ENCODE measurements around the gene PAQR3.
"Not testable (repeated sequence)": the region's sequence is repeated elsewhere in the genome, so short reads cannot be mapped to it uniquely, and the experiment has no call there.

PAQR3 gene

DNA sequence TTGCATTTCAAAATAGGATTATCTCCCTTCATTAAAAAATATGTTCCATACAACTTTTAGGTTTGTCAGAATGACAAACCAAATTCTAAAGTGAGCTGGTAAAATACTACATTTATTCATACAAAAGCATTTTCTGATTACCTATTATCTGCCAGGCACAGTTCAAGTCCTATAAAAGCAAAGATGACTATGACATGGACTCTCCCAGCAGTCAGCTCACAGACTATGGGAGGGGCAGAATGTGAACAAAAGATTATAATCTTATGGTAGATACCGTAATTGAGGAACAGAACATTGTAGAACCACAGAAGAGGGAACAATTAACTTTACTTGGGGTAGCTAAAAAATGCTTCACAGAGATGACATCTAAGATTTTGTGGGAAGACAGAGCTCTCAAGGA lies 12.4 kb downstream of the PAQR3 start:
- no peak for DNase-seq

- peak in 1 of 3 donors; percentile 20 for DNase-seq
Measured at GRCh38 chr4:78923464-78924312, 15.6 kb downstream of the PAQR3 start.

- no peak for DNase-seq
Measured at GRCh38 chr4:78922207-78922606, 17.0 kb downstream of the PAQR3 start.

DNA sequence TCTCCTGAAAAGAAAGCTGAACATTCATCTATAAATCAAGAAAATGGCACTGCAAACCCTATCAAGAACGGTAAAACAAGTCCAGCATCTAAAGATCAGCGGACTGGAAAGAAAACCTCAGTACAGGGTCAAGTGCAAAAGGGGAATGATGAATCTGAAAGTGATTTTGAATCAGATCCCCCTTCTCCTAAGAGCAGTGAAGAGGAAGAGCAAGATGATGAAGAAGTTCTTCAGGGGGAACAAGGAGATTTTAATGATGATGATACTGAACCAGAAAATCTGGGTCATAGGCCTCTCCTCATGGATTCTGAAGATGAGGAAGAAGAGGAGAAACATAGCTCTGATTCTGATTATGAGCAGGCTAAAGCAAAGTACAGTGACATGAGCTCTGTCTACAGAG lies 28.6 kb downstream of the PAQR3 start:
- no peak for DNase-seq

- DNase-seq: not testable (repeated sequence)
Measured at GRCh38 chr4:78908974-78909373, 30.3 kb downstream of the PAQR3 start.

- DNase-seq: no peak
Measured at GRCh38 chr4:78907638-78908037, 31.6 kb downstream of the PAQR3 start.

DNA sequence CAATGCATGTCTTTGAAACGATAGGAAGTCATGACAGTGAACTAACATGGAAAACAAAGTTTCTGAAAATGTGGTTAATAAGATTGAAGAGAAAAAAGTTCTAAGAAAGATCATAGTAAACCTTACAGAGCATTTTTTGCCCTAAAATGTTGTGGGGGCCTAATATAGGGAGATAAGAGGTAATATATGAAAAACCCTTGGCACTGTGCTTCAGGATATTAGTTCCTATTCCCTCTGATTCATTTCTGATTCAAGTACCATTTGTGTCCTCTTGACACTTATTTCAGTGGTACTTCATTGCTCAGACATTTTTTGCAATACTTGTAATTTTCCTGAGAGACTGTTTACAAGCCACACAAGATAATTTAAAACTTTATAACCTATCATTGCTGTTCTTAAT lies 35.1 kb downstream of the PAQR3 start:
- no peak for DNase-seq

DNA sequence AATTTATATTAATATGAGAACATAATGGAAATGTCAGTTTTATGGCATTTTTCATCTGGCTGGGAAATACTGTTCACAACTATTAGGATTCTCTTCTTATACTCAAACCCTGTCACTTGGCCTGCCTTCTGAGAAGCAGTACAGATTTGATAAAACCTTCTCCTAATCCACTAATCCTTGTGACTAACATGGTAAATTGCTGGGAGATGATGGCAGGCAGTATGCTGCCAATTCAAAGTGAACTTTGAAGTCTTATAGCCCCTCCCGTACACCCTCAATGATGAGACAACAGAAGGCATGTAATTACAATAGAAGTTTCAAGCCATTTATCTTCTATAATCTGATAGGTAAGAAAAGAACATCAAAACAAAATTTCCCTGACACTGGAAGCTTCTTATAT lies 36.9 kb downstream of the PAQR3 start:
- DNase-seq: no peak

- no peak for DNase-seq
Measured at GRCh38 chr4:78901882-78902281, 37.4 kb downstream of the PAQR3 start.

DNA sequence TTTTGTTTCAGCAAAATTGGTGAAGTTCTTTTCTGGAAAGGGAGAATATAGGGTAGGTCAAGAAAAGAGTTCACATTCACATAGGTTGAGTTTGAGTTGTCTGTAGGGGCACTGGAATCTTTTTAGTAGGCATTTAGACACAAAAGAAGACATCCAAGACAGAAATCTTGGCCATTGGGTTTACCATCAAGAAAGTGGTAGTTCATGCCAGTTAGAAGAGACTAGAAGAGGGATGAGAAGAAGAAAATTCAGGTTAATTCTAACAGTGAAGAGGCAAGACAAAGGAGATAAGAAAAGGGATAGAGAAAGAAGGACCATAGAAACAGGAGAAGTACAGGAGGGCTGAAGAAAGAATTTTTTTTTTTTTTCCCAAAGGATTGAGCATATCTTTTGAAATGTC lies 39.9 kb downstream of the PAQR3 start:
- no peak for DNase-seq

DNA sequence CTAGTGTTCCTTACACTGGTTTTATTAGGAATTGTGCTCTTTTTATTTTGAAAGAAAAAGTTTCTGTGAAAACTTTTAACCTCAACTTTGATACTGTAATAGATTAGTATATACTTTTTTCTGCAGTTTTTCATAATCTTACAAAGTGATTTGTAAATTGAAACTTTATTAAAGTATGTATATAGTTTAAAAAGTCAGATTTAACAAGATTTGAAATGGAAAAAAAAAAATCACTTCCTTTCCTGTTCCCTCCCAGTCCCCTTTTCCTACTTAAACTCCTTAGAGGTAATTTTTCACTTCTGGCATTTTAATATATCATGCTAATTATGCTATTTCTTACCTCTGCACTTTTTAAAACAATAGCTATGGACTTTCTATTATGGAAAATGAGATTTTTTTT lies 49.3 kb downstream of the PAQR3 start:
- no peak for DNase-seq

DNA sequence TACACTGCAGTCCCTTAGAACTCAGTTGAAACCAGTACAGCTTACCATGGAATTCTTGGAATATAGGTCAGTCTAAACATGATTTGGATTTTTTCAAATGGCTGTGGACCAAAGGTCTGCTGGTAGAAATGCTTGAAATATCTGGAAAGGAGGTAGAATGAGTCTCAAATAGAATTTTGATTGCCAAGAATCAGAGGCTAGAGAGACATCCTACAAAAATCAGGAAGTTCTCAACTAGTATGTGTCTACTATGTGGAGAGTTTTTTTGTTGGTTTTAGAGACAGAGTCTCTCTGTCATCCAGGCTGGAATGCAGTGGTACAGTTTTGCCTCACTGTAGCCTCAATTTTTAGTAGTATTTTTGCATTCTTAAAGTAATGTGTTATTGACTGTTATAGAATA lies 53.6 kb downstream of the PAQR3 start:
- DNase-seq: no peak

- DNase-seq: peak in 2 of 3 donors; percentile 5 to 27
Measured at GRCh38 chr4:78880874-78881492, 58.3 kb downstream of the PAQR3 start.

DNA sequence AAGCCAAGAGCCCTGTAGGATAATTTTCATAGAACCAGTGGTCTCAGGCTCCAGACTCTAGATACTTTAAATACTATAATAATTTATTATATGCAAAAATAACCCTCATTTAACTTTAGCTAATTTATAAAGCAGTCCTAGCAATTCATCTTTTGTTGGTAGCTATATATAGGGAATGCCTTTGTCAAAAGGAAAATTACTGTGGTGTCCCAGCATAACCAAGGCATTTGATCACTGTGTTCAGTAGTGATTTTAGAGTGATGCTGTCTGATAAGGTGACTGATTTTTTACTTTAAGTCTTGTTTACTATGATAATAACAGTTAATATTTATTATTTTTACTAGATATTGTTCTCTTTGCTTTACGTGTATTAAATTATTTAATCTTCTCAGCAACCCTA lies 61.2 kb downstream of the PAQR3 start:
- DNase-seq: no peak

DNA sequence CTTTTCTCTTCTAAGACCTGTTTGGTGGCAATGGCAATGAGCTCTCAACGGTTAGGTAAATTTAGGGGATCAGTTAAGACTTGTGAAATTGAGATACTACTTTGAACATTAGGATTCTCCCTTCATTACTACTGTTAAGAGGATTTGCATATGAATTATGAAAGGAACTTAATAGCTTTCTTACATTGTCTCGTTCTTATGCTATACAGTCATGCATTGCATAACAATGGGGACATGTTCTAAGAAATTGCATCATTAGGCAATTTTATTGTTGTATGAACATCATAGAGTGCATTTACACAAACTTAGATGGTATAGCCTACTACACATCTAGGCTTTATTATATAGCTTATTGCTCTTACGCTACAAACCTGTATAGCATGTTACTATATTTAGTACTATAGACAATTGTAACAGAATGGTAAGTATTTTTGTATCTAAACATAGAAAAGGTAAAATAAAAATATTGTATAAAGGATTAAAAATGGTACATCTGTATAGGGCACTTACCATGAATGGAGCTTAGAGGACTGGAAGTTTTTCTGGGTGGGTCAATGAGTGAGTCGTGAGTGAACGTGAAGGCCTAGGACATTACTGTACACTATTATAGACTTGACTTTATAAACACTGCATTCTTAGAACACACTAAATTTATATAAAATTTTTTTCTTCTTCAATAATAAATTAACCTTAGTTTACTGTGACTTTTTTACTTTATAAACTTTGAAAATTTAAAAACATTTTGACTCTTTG lies 62.5 kb downstream of the PAQR3 start:
- peak in 2 of 3 donors; percentile 26 to 52 for DNase-seq

DNA sequence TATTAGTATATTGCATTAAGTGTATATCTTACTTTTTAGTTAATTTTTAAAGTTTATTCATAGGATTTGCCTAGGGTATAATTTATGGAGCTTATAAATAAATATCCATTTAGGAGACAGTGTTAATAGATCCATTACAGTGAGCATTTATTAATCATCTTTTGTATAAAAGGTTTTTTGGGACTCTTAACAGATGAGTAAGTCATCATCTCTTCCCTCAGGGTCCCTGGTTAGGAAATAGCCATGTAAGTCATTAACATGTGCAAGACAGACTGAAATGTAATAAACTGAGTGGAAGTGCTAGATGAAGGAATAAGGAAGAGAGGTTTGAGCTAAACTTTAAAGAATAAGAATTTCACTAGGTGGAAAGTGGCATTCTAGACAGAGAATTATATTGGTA lies 69.2 kb downstream of the PAQR3 start:
- no peak for DNase-seq

GRCh38 chr4:78868712-78869111 lies 70.5 kb downstream of the PAQR3 start:
- DNase-seq: not testable (repeated sequence)

- DNase-seq: no peak
Measured at GRCh38 chr4:78865451-78865850, 73.8 kb downstream of the PAQR3 start.

GRCh38 chr4:78864405-78865024 lies 74.7 kb downstream of the PAQR3 start:
- DNase-seq: peak; percentile 68 to 87 (median 84)

- DNase-seq: no peak
Measured at GRCh38 chr4:78863991-78864390, 75.2 kb downstream of the PAQR3 start.

- DNase-seq: no peak
Measured at GRCh38 chr4:78863254-78863869, 75.9 kb downstream of the PAQR3 start.

GRCh38 chr4:78862314-78862737 lies 76.9 kb downstream of the PAQR3 start:
- no peak for DNase-seq

Measured in suppressor macrophage treated with lipopolysaccharide for 1 hour (primary cell).